ENCODE data around the gene ZXDC. TPM values are rescaled to one million over a fixed set of nuclear protein-coding genes. Genes with fewer than 3 reads are reported as not detected.

ZXDC gene
- total RNA-seq, 1 experiment from 2014 or later: 55.4 TPM

DNA sequence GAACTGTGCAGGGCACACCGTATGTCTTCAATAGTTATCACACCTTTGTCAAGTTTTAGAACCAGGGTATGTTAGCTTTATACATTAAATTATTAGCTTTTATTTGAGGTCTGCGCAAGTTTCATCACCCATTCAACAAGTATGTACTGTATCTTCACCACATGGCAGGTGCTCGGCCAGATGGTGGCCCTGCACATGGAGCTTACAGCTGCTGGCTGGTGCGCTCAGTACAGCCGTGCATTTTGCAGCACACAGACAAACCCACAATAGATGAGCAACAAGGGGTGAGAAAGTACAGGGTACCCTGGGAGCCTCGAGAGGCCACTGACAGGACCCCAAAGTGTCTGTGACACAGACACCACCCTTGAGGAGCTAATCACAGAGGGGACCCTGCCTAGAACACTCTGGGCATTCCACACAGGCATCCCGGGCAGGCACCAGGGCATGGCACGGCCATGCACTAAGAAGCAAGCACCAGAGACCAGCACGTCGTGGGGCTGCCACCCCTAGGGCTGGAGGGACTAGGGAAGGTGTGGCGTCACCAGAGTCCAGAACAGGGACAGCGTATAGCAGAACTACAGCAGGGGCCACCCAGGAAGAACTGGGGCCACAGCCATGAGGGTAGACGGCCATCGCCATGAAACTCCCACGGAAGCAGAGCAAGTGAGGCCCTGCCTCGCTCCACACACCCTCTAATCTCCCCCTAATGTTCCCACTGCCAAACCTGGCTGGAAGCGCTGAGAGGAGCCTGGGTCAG lies 27.4 kb downstream of the ZXDC start:
- Histone ChIP-seq H3K4me3 (no peak overlapping the region), H3K36me3 (ENCODE audit: low read depth) (0 out of 2 replicates have a peak, but pooled peaks cover 3% of the 10 kb centered on the region), H3K4me2 (no peak overlapping the region), H2AFZ (no peak overlapping the region), H3K9me2 (ENCODE audit: insufficient read depth) (no peaks in the 10 kb centered on the region), H3K27ac (no peak overlapping the region), H4K20me1 (ENCODE audit: insufficient read depth) (peaks cover 5% of the 10 kb centered on the region), H3F3A (ENCODE audit: insufficient read depth, low read depth) (no peaks in the 10 kb centered on the region), H3K9me3 (ENCODE audit: insufficient read depth, low read depth) (no peaks in the 10 kb centered on the region), H3K79me2 (ENCODE audit: low read depth) (no peaks in the 10 kb centered on the region), H3K27me3 (ENCODE audit: insufficient read depth, low read depth) (no peaks in the 10 kb centered on the region), H3K4me1 (replicated peaks; ENCODE audit: insufficient read depth) (no peaks in the 10 kb centered on the region)
- no peak for DNase-seq
- intact Hi-C loops (cut with micrococcal nuclease; ENCODE audit: unreplicated experiment): no loop called here
- CTCF ChIA-PET: no interaction called here
- no TSS peak for BruUV-seq (replicated peaks)
- no peak for TF ChIP-seq EZH2 (IDR thresholded peaks at IDR 0.05; ENCODE audit: low read depth)
- TF ChIP-seq, protein P1, sequence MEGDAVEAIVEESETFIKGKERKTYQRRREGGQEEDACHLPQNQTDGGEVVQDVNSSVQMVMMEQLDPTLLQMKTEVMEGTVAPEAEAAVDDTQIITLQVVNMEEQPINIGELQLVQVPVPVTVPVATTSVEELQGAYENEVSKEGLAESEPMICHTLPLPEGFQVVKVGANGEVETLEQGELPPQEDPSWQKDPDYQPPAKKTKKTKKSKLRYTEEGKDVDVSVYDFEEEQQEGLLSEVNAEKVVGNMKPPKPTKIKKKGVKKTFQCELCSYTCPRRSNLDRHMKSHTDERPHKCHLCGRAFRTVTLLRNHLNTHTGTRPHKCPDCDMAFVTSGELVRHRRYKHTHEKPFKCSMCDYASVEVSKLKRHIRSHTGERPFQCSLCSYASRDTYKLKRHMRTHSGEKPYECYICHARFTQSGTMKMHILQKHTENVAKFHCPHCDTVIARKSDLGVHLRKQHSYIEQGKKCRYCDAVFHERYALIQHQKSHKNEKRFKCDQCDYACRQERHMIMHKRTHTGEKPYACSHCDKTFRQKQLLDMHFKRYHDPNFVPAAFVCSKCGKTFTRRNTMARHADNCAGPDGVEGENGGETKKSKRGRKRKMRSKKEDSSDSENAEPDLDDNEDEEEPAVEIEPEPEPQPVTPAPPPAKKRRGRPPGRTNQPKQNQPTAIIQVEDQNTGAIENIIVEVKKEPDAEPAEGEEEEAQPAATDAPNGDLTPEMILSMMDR (conservative IDR thresholded peaks at IDR 0.05): no peak
- POLR2A ChIA-PET (ENCODE audit: unreplicated experiment): interaction anchor here (0.6 kb wide), 1 partner anchor 23 kb away, joined by 3 read pairs; no protein-coding TSS in a partner anchor

DNA sequence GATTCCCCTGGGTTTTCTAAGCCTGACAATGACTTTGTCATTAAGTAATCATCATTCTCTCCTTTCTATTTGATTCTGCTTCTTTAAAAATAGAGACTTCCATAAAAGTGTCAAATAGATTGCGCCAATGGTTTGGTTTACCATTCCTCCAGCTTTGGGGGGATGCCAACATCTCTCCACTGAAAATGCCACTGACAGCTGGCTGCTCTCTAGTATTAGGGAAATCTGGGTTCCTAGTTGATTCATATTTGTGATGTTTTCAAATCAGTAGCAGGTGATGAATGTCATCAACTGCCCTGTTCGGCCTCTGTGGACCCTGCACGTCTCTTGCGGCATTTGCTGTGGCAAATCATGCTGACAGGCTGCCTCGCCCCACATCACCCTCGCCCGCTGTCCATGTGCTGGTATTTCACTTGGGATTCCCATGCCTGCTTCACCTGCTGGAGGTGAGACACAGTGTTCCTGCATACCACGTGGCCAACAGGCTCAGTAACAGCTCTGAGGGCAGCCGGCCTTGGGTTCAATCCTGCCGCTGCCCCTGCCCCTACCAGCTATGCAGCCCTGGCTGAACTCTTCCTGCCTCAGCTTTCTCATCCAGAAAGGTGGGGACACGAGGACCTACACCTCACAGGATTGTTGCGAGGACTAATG lies 28.1 kb downstream of the ZXDC start:
- DNase-seq: no peak

DNA sequence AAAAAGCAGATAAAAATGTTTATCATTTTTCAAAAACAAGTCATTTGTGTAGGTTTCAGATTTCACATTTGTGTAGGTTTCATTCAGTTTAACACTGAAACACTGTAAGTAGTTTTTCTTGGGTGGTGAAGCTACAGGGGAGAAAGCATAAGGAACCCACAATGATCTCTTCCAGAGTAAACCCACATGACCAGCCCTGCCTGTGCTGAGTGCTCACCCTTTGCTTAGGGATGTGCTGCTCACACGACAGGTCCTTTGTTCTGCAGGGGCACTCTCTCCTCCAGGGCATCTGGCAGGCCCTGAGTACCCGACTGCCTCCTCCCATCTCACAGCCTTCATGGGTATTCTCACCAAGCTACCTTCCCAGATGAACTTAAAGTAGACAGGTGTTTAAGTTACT lies 28.9 kb downstream of the ZXDC start:
- BruUV-seq (replicated peaks): no TSS peak
- no peak overlapping the region for H3K27ac ChIP-seq
- intact Hi-C loops (cut with micrococcal nuclease; ENCODE audit: unreplicated experiment): no loop called here
- H3K4me3 ChIP-seq: no peak overlapping the region
- no peak overlapping the region for H3K4me2 ChIP-seq
- H3K9me2 ChIP-seq (ENCODE audit: insufficient read depth): no peaks in the 10 kb centered on the region
- ChIA-PET POLR2A (ENCODE audit: unreplicated experiment) (interaction anchor here (0.6 kb wide), 1 partner anchor 253 kb away, joined by 5 read pairs; no protein-coding TSS in a partner anchor), CTCF (no interaction called here)
- H3F3A ChIP-seq (ENCODE audit: insufficient read depth, low read depth): no peaks in the 10 kb centered on the region
- no peak for DNase-seq
- H3K9me3 ChIP-seq (ENCODE audit: insufficient read depth, low read depth): no peaks in the 10 kb centered on the region
- no peaks in the 10 kb centered on the region for H3K27me3 ChIP-seq (ENCODE audit: insufficient read depth, low read depth)
- no peaks in the 10 kb centered on the region for H3K4me1 ChIP-seq (replicated peaks; ENCODE audit: insufficient read depth)
- H3K36me3 ChIP-seq (ENCODE audit: low read depth): no peaks in the 10 kb centered on the region
- TF ChIP-seq EZH2 (IDR thresholded peaks at IDR 0.05; ENCODE audit: low read depth): no peak
- TF ChIP-seq, protein P1 (conservative IDR thresholded peaks at IDR 0.05): no peak
- H3K79me2 ChIP-seq (ENCODE audit: low read depth): no peaks in the 10 kb centered on the region
- H2AFZ ChIP-seq: no peak overlapping the region
- peaks cover 4% of the 10 kb centered on the region; the same call in 1 of the 2 replicates for H4K20me1 ChIP-seq (ENCODE audit: insufficient read depth)

More for the DNA sequence above, 28.1 kb downstream of the ZXDC start:
- H3F3A ChIP-seq (ENCODE audit: insufficient read depth, low read depth): no peaks in the 10 kb centered on the region
- H2AFZ ChIP-seq: no peak overlapping the region
- H3K27ac ChIP-seq: no peak overlapping the region
- no peak overlapping the region for H3K4me3 ChIP-seq
- H3K36me3 ChIP-seq (ENCODE audit: low read depth): 0 out of 2 replicates have a peak, but pooled peaks cover 3% of the 10 kb centered on the region
- BruUV-seq (replicated peaks): no TSS peak
- H3K9me2 ChIP-seq (ENCODE audit: insufficient read depth): no peaks in the 10 kb centered on the region
- H4K20me1 ChIP-seq (ENCODE audit: insufficient read depth): peaks cover 1% of the 10 kb centered on the region; the same call in 1 of the 2 replicates
- TF ChIP-seq EZH2 (IDR thresholded peaks at IDR 0.05; ENCODE audit: low read depth): no peak
- TF ChIP-seq, protein P1 (conservative IDR thresholded peaks at IDR 0.05): no peak
- H3K4me1 ChIP-seq (replicated peaks; ENCODE audit: insufficient read depth): no peaks in the 10 kb centered on the region
- H3K79me2 ChIP-seq (ENCODE audit: low read depth): no peaks in the 10 kb centered on the region
- ChIA-PET POLR2A (ENCODE audit: unreplicated experiment) (interaction anchor here (0.6 kb wide), 1 partner anchor 24 kb away, joined by 3 read pairs; no protein-coding TSS in a partner anchor), CTCF (no interaction called here)
- no peaks in the 10 kb centered on the region for H3K9me3 ChIP-seq (ENCODE audit: insufficient read depth, low read depth)
- intact Hi-C loops (cut with micrococcal nuclease; ENCODE audit: unreplicated experiment): no loop called here
- no peaks in the 10 kb centered on the region for H3K27me3 ChIP-seq (ENCODE audit: insufficient read depth, low read depth)
- no peak overlapping the region for H3K4me2 ChIP-seq

All from PC-9 (cell line).